Type B pancreatic cell (in vitro differentiated cells): ENCODE results near the gene MROH8. TPM values are rescaled to one million over a fixed set of nuclear protein-coding genes. Genes with fewer than 3 reads are reported as not detected.

Experiments
- DNase-seq: peaks from one replicate; pipeline ENCODE4 v3.0.0; 2021; ENCODE audit warnings: mixed read lengths; ENCODE audit not compliant: unreplicated experiment; ENCODE audit errors: extremely low spot score
- H3K27ac Mint-ChIP-seq: 2 replicates; pipeline ENCODE4 v1.8.0; 2021; ENCODE audit warnings: mild to moderate bottlenecking, mixed read lengths
- H3K27me3 Mint-ChIP-seq: 2 replicates; pipeline ENCODE4 v1.8.0; 2021; ENCODE audit warnings: mixed read lengths
- H3K36me3 Mint-ChIP-seq: 2 replicates; pipeline ENCODE4 v1.8.0; 2021; ENCODE audit warnings: mixed read lengths
- H3K4me1 Mint-ChIP-seq: one replicate; pipeline ENCODE4 v1.8.0; 2021; ENCODE audit warnings: mixed read lengths; ENCODE audit not compliant: unreplicated experiment
- H3K4me3 Mint-ChIP-seq: 2 replicates; pipeline ENCODE4 v1.8.0; 2021; ENCODE audit warnings: mild to moderate bottlenecking, mixed read lengths
- H3K9me3 Mint-ChIP-seq: 2 replicates; pipeline ENCODE4 v1.8.0; 2021; ENCODE audit warnings: mixed read lengths
- total RNA-seq: library from RNA; stranded (reverse); gene quantifications from 2 replicates; pipeline ENCODE4 v1.2.1, GENCODE V29; 2021; ENCODE audit warnings: low replicate concordance
- TF ChIP-seq, protein P1 (sequence below): fragments of 200-600 bp; sonication (generic); conservative IDR thresholded peaks from 2 replicates; pipeline ENCODE4 v1.5.0; 2021; ENCODE audit warnings: antibody characterized with exemption, mild to moderate bottlenecking

The MROH8 gene
- total RNA-seq, 1 donor from 2014 or later = 4.8 TPM

DNA sequence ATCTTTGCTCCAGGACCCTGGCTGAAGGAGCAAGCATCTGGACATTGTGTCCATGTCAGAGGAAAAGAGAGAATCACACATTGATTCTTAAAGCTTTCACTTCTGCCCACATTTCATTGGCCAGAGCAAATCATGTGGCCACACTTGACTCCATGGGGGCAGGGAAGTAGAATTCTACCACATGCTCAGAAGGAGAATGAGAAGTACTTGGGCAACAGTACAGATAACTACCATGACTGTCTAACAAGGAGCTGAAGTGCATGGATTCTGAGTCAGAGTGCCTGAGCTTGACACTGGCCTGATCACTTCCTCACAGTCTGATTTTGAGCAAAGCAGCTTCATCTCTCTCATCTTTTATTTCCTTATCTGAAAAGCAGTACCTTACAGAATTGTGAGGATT lies 43.7 kb upstream of the MROH8 start:
- no peak overlapping the region for H3K4me3 Mint-ChIP-seq
- TF ChIP-seq, protein P1, sequence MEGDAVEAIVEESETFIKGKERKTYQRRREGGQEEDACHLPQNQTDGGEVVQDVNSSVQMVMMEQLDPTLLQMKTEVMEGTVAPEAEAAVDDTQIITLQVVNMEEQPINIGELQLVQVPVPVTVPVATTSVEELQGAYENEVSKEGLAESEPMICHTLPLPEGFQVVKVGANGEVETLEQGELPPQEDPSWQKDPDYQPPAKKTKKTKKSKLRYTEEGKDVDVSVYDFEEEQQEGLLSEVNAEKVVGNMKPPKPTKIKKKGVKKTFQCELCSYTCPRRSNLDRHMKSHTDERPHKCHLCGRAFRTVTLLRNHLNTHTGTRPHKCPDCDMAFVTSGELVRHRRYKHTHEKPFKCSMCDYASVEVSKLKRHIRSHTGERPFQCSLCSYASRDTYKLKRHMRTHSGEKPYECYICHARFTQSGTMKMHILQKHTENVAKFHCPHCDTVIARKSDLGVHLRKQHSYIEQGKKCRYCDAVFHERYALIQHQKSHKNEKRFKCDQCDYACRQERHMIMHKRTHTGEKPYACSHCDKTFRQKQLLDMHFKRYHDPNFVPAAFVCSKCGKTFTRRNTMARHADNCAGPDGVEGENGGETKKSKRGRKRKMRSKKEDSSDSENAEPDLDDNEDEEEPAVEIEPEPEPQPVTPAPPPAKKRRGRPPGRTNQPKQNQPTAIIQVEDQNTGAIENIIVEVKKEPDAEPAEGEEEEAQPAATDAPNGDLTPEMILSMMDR = no peak
- DNase-seq = no peak
- H3K4me1 Mint-ChIP-seq = peaks cover 7% of the 10 kb centered on the region
- H3K9me3 Mint-ChIP-seq = no peaks in the 10 kb centered on the region
- H3K36me3 Mint-ChIP-seq = peaks cover 40% of the 10 kb centered on the region
- H3K27ac Mint-ChIP-seq = no peak overlapping the region
- no peaks in the 10 kb centered on the region for H3K27me3 Mint-ChIP-seq

- H3K27me3 Mint-ChIP-seq = no peaks in the 10 kb centered on the region
- H3K9me3 Mint-ChIP-seq = no peaks in the 10 kb centered on the region
- peaks cover 7% of the 10 kb centered on the region for H3K4me1 Mint-ChIP-seq
- peaks cover 32% of the 10 kb centered on the region for H3K36me3 Mint-ChIP-seq
- no peak overlapping the region for H3K4me3 Mint-ChIP-seq
- TF ChIP-seq, protein P1 = no peak
- no peak overlapping the region for H3K27ac Mint-ChIP-seq
- DNase-seq = no peak
These were observed 42.7 kb upstream of the MROH8 start for GRCh38 chr20:37222086-37222485.

GRCh38 chr20:37220731-37221130 lies 41.4 kb upstream of the MROH8 start:
- peaks cover 7% of the 10 kb centered on the region for H3K4me1 Mint-ChIP-seq
- no peak overlapping the region for H3K4me3 Mint-ChIP-seq
- no peak for DNase-seq
- no peaks in the 10 kb centered on the region for H3K9me3 Mint-ChIP-seq
- TF ChIP-seq, protein P1 = no peak
- no peaks in the 10 kb centered on the region for H3K27me3 Mint-ChIP-seq
- H3K27ac Mint-ChIP-seq = no peak overlapping the region
- H3K36me3 Mint-ChIP-seq = peaks cover 36% of the 10 kb centered on the region

DNA sequence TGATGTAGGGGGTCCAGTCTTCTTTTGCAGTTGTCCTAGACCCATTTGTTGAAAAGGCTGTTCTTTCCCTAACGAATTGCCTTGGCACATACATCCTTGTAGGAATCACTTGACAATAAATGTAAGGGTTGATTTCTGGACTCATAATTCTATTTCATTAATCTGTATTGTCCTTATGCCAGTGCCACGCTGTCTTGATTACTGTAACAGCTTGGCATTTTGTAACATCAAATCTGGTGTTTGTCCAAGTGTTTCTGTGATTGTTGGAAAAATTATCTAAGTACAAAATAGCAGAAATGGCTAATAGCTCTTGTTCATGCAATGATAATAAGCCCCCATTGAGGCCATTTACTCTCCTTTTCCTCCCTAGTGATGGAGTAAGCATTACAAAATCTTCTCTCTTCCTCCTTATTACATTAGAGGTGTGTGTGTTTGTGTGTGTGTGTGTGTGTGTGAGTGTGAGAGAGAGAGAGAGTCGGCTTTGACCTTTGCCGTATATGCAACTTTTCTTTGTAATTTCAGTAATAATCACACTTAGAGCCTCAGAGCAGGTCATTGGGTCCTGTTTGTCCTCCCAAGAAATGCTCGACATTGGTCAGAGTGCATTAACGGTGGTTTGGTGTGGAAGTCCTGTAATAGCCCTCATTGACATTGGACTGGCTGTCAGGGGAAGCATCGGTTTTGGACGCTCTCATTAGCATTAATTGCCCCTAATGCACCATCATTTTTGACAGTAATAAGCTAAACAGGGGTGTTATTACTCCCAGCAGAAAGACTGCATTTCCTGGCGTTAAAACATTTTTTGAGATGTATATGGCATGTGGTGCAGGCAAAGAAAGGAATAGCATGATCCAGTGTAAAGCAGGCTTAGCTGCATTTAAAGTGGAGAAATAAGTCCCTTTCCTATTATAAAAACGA lies 40.7 kb upstream of the MROH8 start:
- peaks cover 33% of the 10 kb centered on the region for H3K36me3 Mint-ChIP-seq
- H3K27ac Mint-ChIP-seq = no peak overlapping the region
- no peaks in the 10 kb centered on the region for H3K27me3 Mint-ChIP-seq
- peaks cover 7% of the 10 kb centered on the region for H3K4me1 Mint-ChIP-seq
- no peaks in the 10 kb centered on the region for H3K9me3 Mint-ChIP-seq
- TF ChIP-seq, protein P1 = no peak
- DNase-seq = no peak
- H3K4me3 Mint-ChIP-seq = no peak overlapping the region

DNA sequence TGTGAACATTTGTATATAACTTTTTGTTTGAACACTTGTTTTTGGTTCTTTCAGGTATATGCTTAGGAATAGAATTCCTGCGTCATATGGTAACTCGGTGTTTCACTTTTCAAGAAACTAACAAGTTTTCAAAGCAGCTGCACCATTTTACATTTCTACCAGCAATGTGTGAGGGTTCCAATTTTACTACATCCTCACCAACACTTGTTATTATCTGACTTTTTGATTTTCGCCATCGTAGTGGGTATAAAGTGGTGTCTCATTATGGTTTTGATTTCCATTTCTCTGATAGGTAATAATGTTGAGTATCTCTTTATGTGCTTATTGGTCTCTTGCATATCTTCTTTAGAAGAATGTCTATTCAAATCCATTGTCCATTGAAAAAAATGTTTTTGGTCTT lies 39.6 kb upstream of the MROH8 start:
- Mint-ChIP-seq H3K4me3 (no peak overlapping the region), H3K36me3 (peaks cover 30% of the 10 kb centered on the region), H3K9me3 (no peaks in the 10 kb centered on the region), H3K27ac (no peak overlapping the region), H3K27me3 (no peaks in the 10 kb centered on the region), H3K4me1 (peaks cover 7% of the 10 kb centered on the region)
- TF ChIP-seq, protein P1 = no peak
- no peak for DNase-seq
